Glutamatergic neuron (in vitro differentiated cells): ENCODE measurements around the gene ARHGEF2. TPM values are rescaled to one million over a fixed set of nuclear protein-coding genes. Genes with fewer than 3 reads are reported as not detected.
"Not testable (repeated sequence)": the region's sequence is repeated elsewhere in the genome, so short reads cannot be mapped to it uniquely, and the experiment has no call there.

Experiments used
- DNase-seq: peaks from one replicate; pipeline ENCODE4 v3.0.0; 2022
- H3K27ac Mint-ChIP-seq: one replicate; pipeline ENCODE4 v1.8.0; 2020; ENCODE audit warnings: mild to moderate bottlenecking, mixed read lengths, inconsistent platforms; ENCODE audit not compliant: unreplicated experiment
- H3K27me3 Mint-ChIP-seq: one replicate; pipeline ENCODE4 v1.8.0; 2020; ENCODE audit warnings: mild to moderate bottlenecking, moderate library complexity, mixed read lengths, inconsistent platforms; ENCODE audit not compliant: unreplicated experiment
- H3K36me3 Mint-ChIP-seq: one replicate; pipeline ENCODE4 v1.8.0; 2020; ENCODE audit warnings: mild to moderate bottlenecking, mixed read lengths, inconsistent platforms; ENCODE audit not compliant: unreplicated experiment
- H3K4me1 Mint-ChIP-seq: one replicate; pipeline ENCODE4 v1.8.0; 2020; ENCODE audit warnings: mild to moderate bottlenecking, low read depth, mixed read lengths, inconsistent platforms; ENCODE audit not compliant: unreplicated experiment
- H3K4me3 Mint-ChIP-seq: one replicate; pipeline ENCODE4 v1.8.0; 2020; ENCODE audit warnings: mild to moderate bottlenecking, mixed read lengths, inconsistent platforms; ENCODE audit not compliant: unreplicated experiment
- H3K9me3 Mint-ChIP-seq: one replicate; pipeline ENCODE4 v1.8.0; 2020; ENCODE audit warnings: mild to moderate bottlenecking, moderate library complexity, mixed read lengths, inconsistent platforms; ENCODE audit not compliant: unreplicated experiment
- total RNA-seq: library from RNA; stranded (reverse); fragmentation: NEBNext Ultra II Directional; extraction: Animal tissue kit (Norgen Biotek cat#: 25700); gene quantifications from one replicate; pipeline ENCODE4 v1.2.1, GENCODE V29; 2021; ENCODE audit not compliant: unreplicated experiment
- TF ChIP-seq, protein P1 (sequence below): fragments of 200-600 bp; sonication (generic); IDR thresholded peaks from one replicate; pipeline ENCODE4 v1.5.0; 2021; ENCODE audit not compliant: partially characterized antibody, unreplicated experiment

The ARHGEF2 gene
- total RNA-seq, 1 donor from 2014 or later = 222 TPM

DNA sequence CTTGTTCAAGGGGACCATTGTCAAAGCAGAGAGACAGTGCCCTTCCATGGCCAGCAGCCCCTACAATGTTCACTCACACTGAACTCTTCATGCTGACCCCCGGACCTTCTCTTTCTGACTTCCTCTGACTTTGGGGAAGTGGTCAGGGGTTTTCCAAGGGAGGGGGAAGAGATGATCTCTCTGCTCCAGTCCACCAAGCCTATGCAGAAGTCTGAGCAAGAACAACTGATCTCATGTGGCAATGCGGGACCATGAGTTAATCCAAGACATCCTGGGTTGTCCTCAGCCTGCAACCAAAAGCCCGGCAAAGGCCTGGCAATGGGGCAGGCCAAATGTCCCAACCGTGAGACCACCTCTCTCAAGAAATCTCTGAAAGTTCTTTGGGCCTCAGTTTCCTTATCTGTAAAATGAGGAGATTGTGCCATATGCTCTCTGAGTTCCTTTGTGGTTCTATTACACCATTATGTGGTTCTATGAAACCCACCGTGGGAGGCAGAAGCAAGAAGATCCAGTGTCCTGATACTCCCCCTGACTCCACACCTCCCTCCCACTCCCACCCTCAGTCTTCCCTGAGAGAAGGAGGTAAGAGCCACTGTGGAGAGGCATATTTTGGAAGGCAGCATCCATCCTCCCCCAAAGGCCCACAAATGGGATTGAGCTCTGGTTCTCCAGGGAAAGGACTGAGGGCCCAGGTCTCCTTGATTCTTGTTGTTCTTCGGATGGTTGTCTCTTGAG lies 11.8 kb upstream of the ARHGEF2 start:
- Mint-ChIP-seq H3K4me3 (no peak overlapping the region), H3K36me3 (no peaks in the 10 kb centered on the region), H3K27ac (no peak overlapping the region), H3K9me3 (peaks cover 4% of the 10 kb centered on the region), H3K4me1 (peaks cover 3% of the 10 kb centered on the region), H3K27me3 (peaks cover 9% of the 10 kb centered on the region)
- TF ChIP-seq, protein P1, sequence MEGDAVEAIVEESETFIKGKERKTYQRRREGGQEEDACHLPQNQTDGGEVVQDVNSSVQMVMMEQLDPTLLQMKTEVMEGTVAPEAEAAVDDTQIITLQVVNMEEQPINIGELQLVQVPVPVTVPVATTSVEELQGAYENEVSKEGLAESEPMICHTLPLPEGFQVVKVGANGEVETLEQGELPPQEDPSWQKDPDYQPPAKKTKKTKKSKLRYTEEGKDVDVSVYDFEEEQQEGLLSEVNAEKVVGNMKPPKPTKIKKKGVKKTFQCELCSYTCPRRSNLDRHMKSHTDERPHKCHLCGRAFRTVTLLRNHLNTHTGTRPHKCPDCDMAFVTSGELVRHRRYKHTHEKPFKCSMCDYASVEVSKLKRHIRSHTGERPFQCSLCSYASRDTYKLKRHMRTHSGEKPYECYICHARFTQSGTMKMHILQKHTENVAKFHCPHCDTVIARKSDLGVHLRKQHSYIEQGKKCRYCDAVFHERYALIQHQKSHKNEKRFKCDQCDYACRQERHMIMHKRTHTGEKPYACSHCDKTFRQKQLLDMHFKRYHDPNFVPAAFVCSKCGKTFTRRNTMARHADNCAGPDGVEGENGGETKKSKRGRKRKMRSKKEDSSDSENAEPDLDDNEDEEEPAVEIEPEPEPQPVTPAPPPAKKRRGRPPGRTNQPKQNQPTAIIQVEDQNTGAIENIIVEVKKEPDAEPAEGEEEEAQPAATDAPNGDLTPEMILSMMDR = no peak
- DNase-seq = no peak

DNA sequence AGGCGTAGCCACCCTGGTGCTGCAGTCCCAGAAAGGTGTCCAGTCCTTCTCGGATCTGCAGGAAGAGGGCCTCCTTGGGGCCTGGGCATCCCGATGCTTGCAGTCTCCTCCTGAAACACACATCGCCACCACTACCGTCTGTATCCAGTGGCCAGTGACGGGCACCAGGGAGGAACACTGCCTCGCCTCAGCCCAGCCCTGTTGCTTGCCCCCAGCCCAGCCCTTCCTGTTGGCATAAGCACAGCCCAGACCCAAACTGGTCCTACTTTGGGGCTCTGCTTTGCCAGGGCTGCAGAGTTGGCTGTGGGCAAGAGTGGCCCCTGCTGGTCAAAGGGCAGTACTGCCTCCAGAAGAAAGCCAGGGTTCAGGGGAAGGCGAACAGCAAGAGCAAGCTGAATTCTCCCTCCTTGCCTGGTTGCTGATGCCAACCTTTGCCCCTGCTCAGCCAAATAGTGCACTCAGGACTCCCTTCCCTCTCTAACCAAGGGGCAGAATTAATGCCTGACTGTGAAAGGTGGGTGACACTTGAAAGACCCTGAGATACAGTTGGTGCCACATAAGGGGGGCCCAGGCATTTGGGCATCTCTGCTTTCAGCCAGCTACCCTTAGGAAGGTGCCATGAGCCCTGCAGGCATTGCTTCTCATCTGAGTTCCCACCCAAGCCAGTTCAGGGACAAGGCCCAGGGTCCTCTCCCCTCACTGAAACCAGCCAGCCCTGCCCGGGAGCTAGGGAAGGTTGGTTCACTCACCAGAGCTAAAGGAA lies 11.1 kb upstream of the ARHGEF2 start:
- Mint-ChIP-seq H3K27me3 (peaks cover 7% of the 10 kb centered on the region), H3K4me3 (no peak overlapping the region), H3K9me3 (peaks cover 4% of the 10 kb centered on the region), H3K27ac (no peak overlapping the region), H3K4me1 (peaks cover 3% of the 10 kb centered on the region), H3K36me3 (no peaks in the 10 kb centered on the region)
- peak; percentile 82 for DNase-seq
- TF ChIP-seq, protein P1 = peak; percentile 95

DNA sequence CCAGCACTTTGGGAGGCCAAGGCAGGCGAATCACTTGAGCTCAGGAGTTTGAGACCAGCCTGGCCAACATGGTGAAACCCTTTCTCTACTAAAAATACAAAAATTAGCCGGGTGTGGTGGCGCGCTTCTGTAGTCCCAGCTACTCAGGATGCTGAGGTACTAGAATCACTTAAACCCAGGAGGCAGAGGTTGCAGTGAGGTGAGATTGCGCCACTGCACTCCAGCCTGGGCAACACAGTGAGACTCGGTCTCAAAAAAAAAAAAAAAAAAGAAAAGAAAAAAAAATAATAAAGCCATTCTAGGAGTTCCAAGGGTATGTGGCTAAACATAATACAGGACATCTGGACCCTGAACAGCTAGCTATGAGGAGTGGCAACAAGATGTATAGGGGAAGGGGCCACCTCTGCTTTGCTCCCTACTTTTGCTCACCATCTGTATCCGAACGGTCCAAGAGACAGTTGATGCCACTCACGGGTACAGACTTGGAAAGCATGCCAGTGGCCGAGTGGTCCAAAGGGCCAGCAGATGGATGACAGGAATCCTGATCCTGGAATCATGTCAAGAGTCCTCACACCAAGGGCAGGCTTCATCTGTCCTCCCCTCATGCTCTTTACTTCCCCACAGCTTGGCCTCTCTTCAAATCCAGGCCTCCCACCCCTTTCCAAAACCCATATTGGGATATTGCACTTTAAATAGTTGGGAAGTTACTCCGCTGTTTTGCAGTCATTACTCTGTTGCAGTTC lies 6.7 kb upstream of the ARHGEF2 start:
- H3K4me3 Mint-ChIP-seq, H3K36me3 Mint-ChIP-seq, H3K27me3 Mint-ChIP-seq, DNase-seq, H3K9me3 Mint-ChIP-seq, H3K27ac Mint-ChIP-seq: not testable (repeated sequence)
- H3K4me1 Mint-ChIP-seq = peaks cover 11% of the 10 kb centered on the region

DNA sequence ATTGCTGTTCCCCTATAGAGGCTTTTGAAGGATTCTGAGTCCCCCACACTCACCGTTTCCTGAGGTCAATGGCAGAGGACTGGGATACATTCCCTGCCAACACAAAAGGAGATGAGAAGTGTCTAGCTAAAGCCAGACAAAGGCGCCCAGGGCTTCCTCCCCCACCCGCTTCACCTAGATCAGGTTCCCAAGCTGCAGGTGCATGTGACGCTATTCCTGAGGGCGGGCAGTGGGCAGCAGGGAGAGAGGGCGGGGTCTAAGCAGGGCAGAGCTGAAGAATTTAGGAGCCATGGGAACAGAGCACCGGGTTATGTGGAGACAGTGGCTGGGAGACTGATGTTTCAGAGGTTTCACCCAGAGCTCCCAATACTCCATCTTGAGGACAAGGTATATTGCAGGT lies 6.0 kb upstream of the ARHGEF2 start:
- Mint-ChIP-seq H3K27me3 (peaks cover 8% of the 10 kb centered on the region), H3K36me3 (no peaks in the 10 kb centered on the region), H3K9me3 (peaks cover under 1% of the 10 kb centered on the region), H3K4me3 (no peak overlapping the region), H3K27ac (peak overlapping the region; percentile 89), H3K4me1 (peaks cover 11% of the 10 kb centered on the region)
- no peak for DNase-seq
- TF ChIP-seq, protein P1 = no peak

DNA sequence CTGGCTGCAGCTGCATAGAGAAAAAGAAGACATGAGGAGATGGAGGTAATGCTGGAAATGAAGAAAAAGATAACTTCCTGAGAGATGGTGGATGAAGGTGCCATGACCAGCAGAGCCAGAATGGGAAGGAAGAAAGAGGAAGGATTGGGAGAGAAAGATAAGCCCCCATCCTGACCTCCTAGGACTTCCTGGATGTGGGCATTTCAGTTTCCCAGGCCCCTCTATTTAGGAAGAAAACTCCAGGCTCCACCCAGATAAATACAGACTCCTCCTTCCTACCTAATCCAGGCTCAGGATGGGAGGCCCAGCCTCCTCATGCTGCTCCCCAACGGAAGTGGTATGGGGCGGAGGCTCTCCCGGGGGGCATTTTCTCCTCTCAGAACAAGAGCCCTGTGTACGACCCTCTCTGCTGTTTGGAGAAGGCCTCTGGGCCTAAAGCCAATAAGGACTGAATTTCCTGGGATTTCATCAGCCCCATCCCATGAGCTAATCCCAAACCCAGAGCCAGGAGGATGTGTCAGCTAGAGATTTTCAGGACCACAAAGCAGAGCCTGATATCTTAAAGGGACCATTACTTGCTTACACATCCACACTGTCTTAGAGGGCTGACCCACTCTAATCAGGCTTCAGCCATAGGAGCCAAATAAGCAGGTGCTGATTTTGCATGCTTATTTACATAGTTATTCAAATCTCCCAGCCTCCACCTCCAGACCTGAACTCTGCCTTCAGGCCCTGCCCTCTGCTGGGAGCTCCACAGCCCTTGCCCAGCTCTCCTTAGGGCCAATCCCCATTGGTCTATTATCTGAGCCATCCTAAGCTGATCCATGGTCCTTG lies 5.1 kb upstream of the ARHGEF2 start:
- DNase-seq = peak; percentile 57
- Mint-ChIP-seq H3K27me3 (peaks cover 8% of the 10 kb centered on the region), H3K9me3 (peaks cover 1% of the 10 kb centered on the region), H3K4me1 (peaks cover 11% of the 10 kb centered on the region), H3K27ac (peak overlapping the region; percentile 89), H3K36me3 (no peaks in the 10 kb centered on the region), H3K4me3 (peak overlapping the region; percentile 80)
- TF ChIP-seq, protein P1 = no peak
